Loucy (cell line): ENCODE data around the gene OGN.

ENCODE experiments used
- EZH2phosphoT487 ChIP-seq: fragments of 200-600 bp; IDR thresholded peaks from 2 replicates; pipeline ENCODE4 v1.6.1; 2018; ENCODE audit warnings: antibody characterized with exemption, mild to moderate bottlenecking, moderate library complexity, borderline replicate concordance
- TF ChIP-seq, protein P1 (sequence below): fragments of 200-600 bp; sonication (generic); conservative IDR thresholded peaks from 2 replicates; pipeline ENCODE4 v1.5.1; 2014; ENCODE audit warnings: mild to moderate bottlenecking, antibody characterized with exemption, low read length

DNA sequence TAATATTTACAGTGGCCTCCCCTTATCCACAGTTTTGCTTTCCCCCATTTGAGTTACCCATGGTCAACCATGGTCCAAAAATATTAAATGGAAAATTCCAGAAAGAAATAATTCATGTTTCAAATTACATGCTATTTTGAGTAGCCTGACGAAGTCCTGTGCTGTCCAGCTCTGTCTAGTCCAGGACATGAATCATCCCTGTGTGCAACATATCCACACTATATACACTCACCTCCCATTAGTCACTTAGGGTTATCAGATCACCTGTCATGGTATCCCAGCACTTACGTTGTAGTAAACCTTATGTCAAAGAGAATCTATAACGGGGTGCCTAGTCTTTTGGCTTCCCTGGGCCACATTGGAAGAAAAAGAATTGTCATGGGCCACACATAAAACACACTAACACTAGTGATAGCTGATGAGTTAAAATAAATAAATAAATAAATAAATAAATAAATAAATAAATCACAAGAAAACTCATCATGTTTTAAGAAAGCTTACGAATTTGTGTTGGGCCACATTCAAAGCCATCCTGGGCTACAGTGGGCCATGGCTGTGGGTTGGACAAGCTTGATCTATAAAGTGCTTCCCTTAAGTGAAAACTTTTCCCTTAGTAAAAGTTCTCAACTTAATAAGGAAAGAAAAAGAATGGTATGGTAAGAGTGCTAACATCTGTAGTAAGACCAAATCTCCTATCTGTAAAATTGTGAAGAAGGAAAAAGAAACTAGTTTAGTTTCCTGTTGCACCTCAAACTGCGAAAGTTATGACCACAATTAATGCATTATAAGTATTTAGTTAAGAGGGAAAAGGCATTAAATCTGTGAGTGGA is 35.8 kb upstream of the OGN start:
- TF ChIP-seq, protein P1, sequence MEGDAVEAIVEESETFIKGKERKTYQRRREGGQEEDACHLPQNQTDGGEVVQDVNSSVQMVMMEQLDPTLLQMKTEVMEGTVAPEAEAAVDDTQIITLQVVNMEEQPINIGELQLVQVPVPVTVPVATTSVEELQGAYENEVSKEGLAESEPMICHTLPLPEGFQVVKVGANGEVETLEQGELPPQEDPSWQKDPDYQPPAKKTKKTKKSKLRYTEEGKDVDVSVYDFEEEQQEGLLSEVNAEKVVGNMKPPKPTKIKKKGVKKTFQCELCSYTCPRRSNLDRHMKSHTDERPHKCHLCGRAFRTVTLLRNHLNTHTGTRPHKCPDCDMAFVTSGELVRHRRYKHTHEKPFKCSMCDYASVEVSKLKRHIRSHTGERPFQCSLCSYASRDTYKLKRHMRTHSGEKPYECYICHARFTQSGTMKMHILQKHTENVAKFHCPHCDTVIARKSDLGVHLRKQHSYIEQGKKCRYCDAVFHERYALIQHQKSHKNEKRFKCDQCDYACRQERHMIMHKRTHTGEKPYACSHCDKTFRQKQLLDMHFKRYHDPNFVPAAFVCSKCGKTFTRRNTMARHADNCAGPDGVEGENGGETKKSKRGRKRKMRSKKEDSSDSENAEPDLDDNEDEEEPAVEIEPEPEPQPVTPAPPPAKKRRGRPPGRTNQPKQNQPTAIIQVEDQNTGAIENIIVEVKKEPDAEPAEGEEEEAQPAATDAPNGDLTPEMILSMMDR: no peak
- no peak for TF ChIP-seq EZH2phosphoT487
